A673 (cell line): ENCODE data around the gene TAPBPL.

ENCODE experiments used
- CTCF ChIP-seq: fragments of 300-800, 200-600 bp; sonication (generic); conservative IDR thresholded peaks from 2 replicates; pipeline ENCODE4 v1.5.1; 2017; ENCODE audit warnings: low read depth, mild to moderate bottlenecking, antibody characterized with exemption, low read length, moderate library complexity, mixed read lengths
- EZH2 ChIP-seq: fragments of 200-600 bp; sonication (generic); IDR thresholded peaks from 2 replicates; pipeline ENCODE4 v1.6.1; 2017; ENCODE audit warnings: borderline replicate concordance, low read depth, mild to moderate bottlenecking, mixed read lengths, antibody characterized with exemption, low read length; ENCODE audit not compliant: poor library complexity, severe bottlenecking

DNA sequence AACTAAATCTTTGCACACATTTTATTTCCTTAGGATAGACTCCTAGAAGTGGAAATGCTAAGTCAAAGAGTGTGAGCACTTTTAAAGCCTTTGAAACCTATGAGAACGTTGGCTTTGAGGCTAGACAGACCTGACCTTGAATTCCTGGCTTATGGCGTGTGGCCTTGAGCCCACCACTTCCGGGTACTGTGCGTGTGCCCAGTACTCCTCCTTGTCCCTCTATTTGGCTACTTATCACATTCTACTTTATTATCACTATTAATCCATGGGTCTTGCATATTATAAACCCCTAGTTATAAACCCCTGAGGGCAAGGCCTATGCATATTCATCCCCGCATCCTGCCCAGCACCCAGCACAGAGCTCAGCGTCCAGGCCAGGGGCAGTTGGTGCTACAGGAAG is 33.0 kb upstream of the TAPBPL start:
- no peak for TF ChIP-seq CTCF
- no peak for TF ChIP-seq EZH2
